Measurements from ENCODE around the gene ADGRV1. TPM values are rescaled to one million over a fixed set of nuclear protein-coding genes. Genes with fewer than 3 reads are reported as not detected.

ADGRV1 gene
- total RNA-seq, 1 experiment from 2014 or later, result 64.8 TPM

GRCh38 chr5:90898326-90899013 is 339.9 kb downstream of the ADGRV1 start:
- H3K27me3 ChIP-seq (ENCODE audit: insufficient read depth, low read length), result no peaks in the 10 kb centered on the region
- H3K4me1 Mint-ChIP-seq, result peaks cover 0 to 5% of the 10 kb centered on the region in 2 experiments; a peak in 2 of 4 replicates

More at GRCh38 chr5:90898326-90899013, 339.9 kb downstream of the ADGRV1 start:
- H2BK12ac ChIP-seq (ENCODE audit: insufficient read length, low read depth, low read length), result no peak overlapping the region
- H3K79me2 ChIP-seq (ENCODE audit: insufficient read depth, low read length), result no peaks in the 10 kb centered on the region
- no peaks in the 10 kb centered on the region; the same call in 1 of the 2 replicates for H3K4me1 ChIP-seq (ENCODE audit: insufficient read depth, low read length)
- no peaks in the 10 kb centered on the region for H4K20me1 ChIP-seq (ENCODE audit: control insufficient read depth, insufficient read depth, insufficient read length)
- no peak overlapping the region for H2BK120ac ChIP-seq (ENCODE audit: low read depth, low read length, poor library complexity, severe bottlenecking)
- H3K27ac Mint-ChIP-seq, result 0 out of 7 replicates have a peak overlapping the region, but pooled peaks of 1 of the 3 experiments have one; percentile 34
- no peak overlapping the region for H3K9ac ChIP-seq (ENCODE audit: extremely low read depth, insufficient read length, low read length)
- H3K27ac ChIP-seq (ENCODE audit: insufficient read length, low read depth, low read length), result no peak overlapping the region
- no peak overlapping the region for H3K14ac ChIP-seq (ENCODE audit: insufficient read depth, low read length)
- H2BK15ac ChIP-seq (ENCODE audit: low read depth, low read length), result no peak overlapping the region
- no peak overlapping the region for H3K18ac ChIP-seq (ENCODE audit: insufficient read length, low read depth, low read length)
- H3T11ph ChIP-seq (ENCODE audit: low read length), result no peak overlapping the region
- no peak for DNase-seq
- no peak overlapping the region for H3K4me2 ChIP-seq (ENCODE audit: insufficient read depth, insufficient read length, low read length)
- H4K91ac ChIP-seq (ENCODE audit: insufficient read length, low read depth, low read length), result no peak overlapping the region
- H2AK5ac ChIP-seq (ENCODE audit: insufficient read length, low read length), result no peak overlapping the region
- H3K9me3 Mint-ChIP-seq, result no peaks in the 10 kb centered on the region
- peaks cover 0 to 5% (median 3%) of the 10 kb centered on the region in 3 experiments; a peak in 4 of 7 replicates for H3K36me3 Mint-ChIP-seq (ENCODE audit: insufficient read depth in 1 of 3, low read depth in 3 of 3)
- H3K23ac ChIP-seq (ENCODE audit: insufficient read length, low read depth, low read length), result no peak overlapping the region
- no peaks in the 10 kb centered on the region for H3K27me3 Mint-ChIP-seq (ENCODE audit: low read depth)
- no peak overlapping the region for H4K8ac ChIP-seq (replicated peaks; ENCODE audit: insufficient read length, low read depth, low read length)
- no peaks in the 10 kb centered on the region for H3K9me3 ChIP-seq (ENCODE audit: control insufficient read depth, low read depth, low read length)
- no peak for TF ChIP-seq CTCF (conservative IDR thresholded peaks at IDR 0.05)
- no peak overlapping the region for H3K56ac ChIP-seq (ENCODE audit: insufficient read length, low read depth, low read length)
- H4K5ac ChIP-seq (ENCODE audit: insufficient read length, low read depth, low read length), result no peak overlapping the region
- H2BK20ac ChIP-seq (ENCODE audit: low read depth, low read length, poor library complexity, severe bottlenecking), result no peak overlapping the region
- no peak overlapping the region for H3K4ac ChIP-seq (ENCODE audit: low read depth, low read length)
- WGBS (ENCODE audit: extremely low coverage, insufficient read length, low lambda C conversion rate), result no CpG with 5 or more reads among the region's 4 CpGs
- no peaks in the 10 kb centered on the region for H3K79me1 ChIP-seq (ENCODE audit: insufficient read depth, low read depth, low read length, poor library complexity, severe bottlenecking)
- H3K4me3 Mint-ChIP-seq, result no peak overlapping the region
- no peak overlapping the region for H2BK5ac ChIP-seq (ENCODE audit: insufficient read length, low read length)
- H3K23me2 ChIP-seq (ENCODE audit: insufficient read length, low read depth, low read length, poor library complexity, severe bottlenecking), result no peaks in the 10 kb centered on the region
- no peak overlapping the region for H2AFZ ChIP-seq (ENCODE audit: low read length)

All from H9 (cell line).